Right atrium auricular region (tissue), 2 donors: ENCODE results near the gene GRIK5. TPM values are rescaled to one million over a fixed set of nuclear protein-coding genes. Genes with fewer than 3 reads are reported as not detected.
A peak's percentile ranks its signal among the peaks of the same experiment; 100 is the strongest.
"Not testable (repeated sequence)": the region's sequence is repeated elsewhere in the genome, so short reads cannot be mapped to it uniquely, and the experiment has no call there.

Source experiments
- DNase-seq: peaks from one replicate; pipeline ENCODE4 v3.0.0-alpha.2; 2019; ENCODE audit warnings: low spot score
- H3K27ac ChIP-seq, 2 donors: fragments of 200-600 bp; sonication (generic); 1 replicate in 1 of 2; 2 replicates in 1 of 2; pipeline ENCODE4 v1.5.1; 2016 to 2019
- H3K27me3 ChIP-seq, 2 donors: fragments of 200-600 bp; sonication (generic); one replicate each; pipeline versions ENCODE4 v1.5.1 to v1.6.0; 2017 to 2019
- H3K36me3 ChIP-seq: fragments of 200-600 bp; sonication (generic); one replicate; pipeline ENCODE4 v1.5.1; 2016
- H3K4me1 ChIP-seq, 2 donors: fragments of 200-600 bp; sonication (generic); one replicate each; pipeline versions ENCODE4 v1.5.1 to v1.6.0; 2017 to 2019
- H3K4me3 ChIP-seq, 2 donors: fragments of 200-600 bp; sonication (generic); 1 replicate in 1 of 2; 2 replicates in 1 of 2; pipeline ENCODE4 v1.5.1; 2017 to 2019; ENCODE audit warnings: mild to moderate bottlenecking in 1 of 2, moderate library complexity in 1 of 2
- H3K9me3 ChIP-seq, 2 donors: fragments of 200-600 bp; sonication (generic); one replicate each; pipeline ENCODE4 v1.5.1; 2019
- total RNA-seq, 2 donors: library from RNA; depleted of rRNA; stranded (reverse); fragments of >200 nt; gene quantifications; one replicate each; pipeline ENCODE4 v1.1.0, GENCODE V29; 2016
- TF ChIP-seq, protein P1 (sequence below), 2 donors: fragments of 200-600 bp; sonication (generic); IDR thresholded peaks; one replicate each; pipeline ENCODE4 v1.5.1; 2019; ENCODE audit warnings: antibody characterized with exemption in 2 of 2

The GRIK5 gene
- total RNA-seq, 2 donors from 2014 or later: 8.1 to 17.1 TPM

DNA sequence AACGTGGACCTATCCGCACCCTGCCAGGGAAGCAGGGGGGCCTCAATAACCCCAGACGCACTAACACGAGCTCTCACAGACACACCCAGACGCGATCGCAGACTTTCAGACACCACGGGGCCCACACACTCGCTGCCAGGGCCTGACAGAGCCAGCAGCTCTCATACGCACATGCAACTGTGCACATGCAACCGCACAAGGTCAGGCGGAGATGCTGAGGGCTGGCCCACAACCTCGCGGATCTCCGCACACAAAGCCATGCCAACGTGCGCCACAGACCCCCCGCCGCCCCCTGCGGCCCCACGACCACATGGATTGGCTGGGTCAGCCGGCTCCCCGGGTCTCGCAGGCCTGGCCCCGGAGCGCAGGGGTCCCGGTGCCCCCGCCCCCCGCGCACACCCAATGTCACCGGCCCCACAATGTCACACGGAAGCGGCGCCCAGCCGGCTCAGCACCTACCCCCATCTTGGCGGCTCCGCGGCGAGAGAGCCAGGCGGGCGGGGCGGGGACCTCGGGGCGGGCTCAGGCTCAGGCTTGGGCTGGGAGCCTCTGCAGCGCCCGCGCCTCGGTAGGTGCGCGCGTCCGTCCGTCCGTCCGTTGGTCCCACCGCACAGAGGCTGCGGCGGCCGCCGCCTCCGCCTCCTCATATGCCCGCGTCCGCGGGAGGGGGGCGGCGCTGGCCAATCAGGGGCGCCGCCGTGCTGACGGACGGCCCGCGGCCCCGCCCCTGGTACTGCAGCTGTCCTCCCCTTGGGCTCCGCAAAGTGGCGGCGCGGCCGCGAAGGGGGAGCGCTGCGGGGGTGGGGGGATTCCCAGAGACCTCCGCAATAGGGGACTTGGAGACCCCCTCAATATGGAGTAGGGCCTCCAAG lies 76.2 kb downstream of the GRIK5 start, which contains the start of gene ATP1A3:
ATP1A3 (minus strand) TSS at position 619 of the 872 bp plus-strand sequence; CDS start at position 465, 154 bp downstream.
- Histone ChIP-seq H3K27me3 (peaks cover 0 to 7% of the 10 kb centered on the region in 2 donors), H3K4me3 (peak within 1 kb of the TSS; percentile 66 to 77), H3K27ac (peak within 1 kb of the TSS; percentile 88 to 96), H3K4me1 (peaks cover 0 to 47% of the 10 kb centered on the region in 2 donors), H3K9me3 (no peaks in the 10 kb centered on the region), H3K36me3 (no peaks in the 10 kb centered on the region)
- TF ChIP-seq, protein P1, sequence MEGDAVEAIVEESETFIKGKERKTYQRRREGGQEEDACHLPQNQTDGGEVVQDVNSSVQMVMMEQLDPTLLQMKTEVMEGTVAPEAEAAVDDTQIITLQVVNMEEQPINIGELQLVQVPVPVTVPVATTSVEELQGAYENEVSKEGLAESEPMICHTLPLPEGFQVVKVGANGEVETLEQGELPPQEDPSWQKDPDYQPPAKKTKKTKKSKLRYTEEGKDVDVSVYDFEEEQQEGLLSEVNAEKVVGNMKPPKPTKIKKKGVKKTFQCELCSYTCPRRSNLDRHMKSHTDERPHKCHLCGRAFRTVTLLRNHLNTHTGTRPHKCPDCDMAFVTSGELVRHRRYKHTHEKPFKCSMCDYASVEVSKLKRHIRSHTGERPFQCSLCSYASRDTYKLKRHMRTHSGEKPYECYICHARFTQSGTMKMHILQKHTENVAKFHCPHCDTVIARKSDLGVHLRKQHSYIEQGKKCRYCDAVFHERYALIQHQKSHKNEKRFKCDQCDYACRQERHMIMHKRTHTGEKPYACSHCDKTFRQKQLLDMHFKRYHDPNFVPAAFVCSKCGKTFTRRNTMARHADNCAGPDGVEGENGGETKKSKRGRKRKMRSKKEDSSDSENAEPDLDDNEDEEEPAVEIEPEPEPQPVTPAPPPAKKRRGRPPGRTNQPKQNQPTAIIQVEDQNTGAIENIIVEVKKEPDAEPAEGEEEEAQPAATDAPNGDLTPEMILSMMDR (IDR thresholded peaks at IDR 0.05): no peak
- DNase-seq: no peak

DNA sequence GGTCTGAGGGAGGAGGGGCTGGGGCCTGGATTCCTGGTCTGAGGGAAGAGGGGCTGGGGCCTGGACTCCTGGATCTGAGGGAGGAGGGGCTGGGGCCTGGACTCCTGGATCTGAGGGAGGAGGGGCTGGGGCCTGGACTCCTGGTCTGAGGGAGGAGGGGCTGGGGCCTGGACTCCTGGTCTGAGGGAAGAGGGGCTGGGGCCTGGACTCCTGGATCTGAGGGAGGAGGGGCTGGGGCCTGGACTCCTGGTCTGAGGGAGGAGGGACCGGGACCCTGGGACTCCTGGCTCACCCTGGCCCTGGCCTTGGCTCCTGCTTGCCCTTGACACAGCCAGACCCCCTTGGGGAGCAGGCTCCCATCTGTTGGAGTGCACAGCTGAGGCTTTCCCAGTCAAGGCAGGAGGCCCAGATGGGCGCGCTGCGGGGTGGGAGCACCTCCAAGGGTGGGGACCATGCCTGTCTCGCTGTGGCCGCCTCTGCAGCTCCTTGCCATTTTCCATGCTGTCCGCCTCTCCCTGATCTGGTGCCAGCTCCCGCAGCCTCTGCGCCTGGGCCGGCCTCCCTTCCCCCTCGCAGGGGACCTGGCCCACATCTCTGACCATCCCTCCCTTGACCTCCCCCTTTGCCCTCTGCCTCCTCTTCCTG lies 78.0 kb downstream of the GRIK5 start:
- peak overlapping the region; percentile 88 to 96 for H3K27ac ChIP-seq
- H3K9me3 ChIP-seq, DNase-seq, H3K27me3 ChIP-seq: not testable (repeated sequence)
- peak overlapping the region in 1 of 2 donors; percentile 66 for H3K4me3 ChIP-seq
- peaks cover 13% of the 10 kb centered on the region for H3K36me3 ChIP-seq
- peaks cover 0 to 30% of the 10 kb centered on the region in 2 donors for H3K4me1 ChIP-seq

DNA sequence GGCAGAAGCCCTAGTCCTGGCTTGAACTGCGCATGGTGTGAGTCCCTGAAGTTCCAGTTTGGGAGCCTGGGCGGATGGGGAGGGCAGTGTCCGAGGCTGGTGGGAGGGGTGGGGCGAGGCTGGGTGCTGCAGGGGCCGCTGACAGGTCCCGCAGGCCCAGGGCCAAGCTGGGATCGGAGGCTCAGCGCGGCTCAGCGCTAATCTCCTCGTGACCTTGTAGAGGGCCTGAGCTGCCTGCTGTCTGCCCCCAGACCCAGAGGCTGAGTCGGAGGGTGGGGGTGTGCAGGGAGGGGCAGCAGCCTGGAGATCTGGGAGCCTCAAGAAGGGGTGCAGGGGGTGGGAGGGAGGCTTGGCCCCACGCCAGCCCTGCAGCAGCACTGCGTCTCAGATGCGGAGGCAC lies 79.0 kb downstream of the GRIK5 start:
- no peak for DNase-seq
- TF ChIP-seq, protein P1 (IDR thresholded peaks at IDR 0.05): no peak
- Histone ChIP-seq H3K36me3 (peaks cover 22% of the 10 kb centered on the region), H3K9me3 (no peaks in the 10 kb centered on the region), H3K4me1 (peaks cover 0 to 28% of the 10 kb centered on the region in 2 donors), H3K27me3 (no peaks in the 10 kb centered on the region), H3K4me3 (peak overlapping the region in 1 of 2 donors; percentile 5), H3K27ac (peak overlapping the region; percentile 88 to 96)

DNA sequence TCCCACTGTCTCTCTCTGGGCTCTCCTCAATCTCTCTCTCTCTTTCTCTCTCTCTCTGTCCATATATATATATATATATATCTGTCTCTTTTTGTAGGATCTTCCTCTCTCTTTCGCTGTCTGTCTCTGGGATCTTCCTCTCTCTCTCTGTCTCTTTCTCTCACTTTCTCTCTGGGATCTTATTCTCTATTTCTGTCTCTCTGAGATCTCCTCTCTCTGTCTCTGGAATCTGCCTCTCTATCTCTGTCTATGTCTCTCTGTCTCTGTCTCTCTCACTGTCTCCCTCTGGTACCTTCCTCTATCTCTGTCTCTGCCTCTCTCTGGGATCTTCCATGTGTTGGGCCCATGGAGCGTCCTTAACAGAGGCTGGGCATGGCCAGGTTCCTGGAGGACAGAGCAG lies 79.4 kb downstream of the GRIK5 start:
- Histone ChIP-seq H3K4me1 (peaks cover 0 to 28% of the 10 kb centered on the region in 2 donors), H3K36me3 (peaks cover 22% of the 10 kb centered on the region), H3K9me3 (no peaks in the 10 kb centered on the region), H3K4me3 (no peak overlapping the region), H3K27ac (peak overlapping the region; percentile 88 to 96), H3K27me3 (no peaks in the 10 kb centered on the region)
- no peak for DNase-seq
- TF ChIP-seq, protein P1 (IDR thresholded peaks at IDR 0.05): no peak

DNA sequence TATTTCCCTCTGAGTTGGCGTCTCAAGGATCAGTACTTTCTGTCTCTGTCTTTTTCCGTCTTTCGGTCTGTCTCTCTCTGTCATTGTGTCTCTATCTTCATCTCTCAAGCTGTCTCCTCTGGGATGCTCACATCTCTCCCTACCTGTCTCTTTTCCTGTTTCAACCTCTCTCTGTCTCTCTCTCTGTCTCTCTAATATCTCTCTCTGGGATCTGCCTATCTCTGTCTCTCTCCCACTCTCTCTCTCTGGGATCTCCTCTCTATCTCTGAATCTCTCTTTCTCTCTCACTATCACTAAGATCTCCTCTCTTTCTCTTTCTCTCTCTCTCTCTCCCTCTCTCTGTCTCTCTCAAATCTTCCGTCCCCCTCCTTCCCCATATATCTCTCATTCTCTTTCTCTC lies 80.0 kb downstream of the GRIK5 start:
- DNase-seq: no peak
- Histone ChIP-seq H3K9me3 (no peaks in the 10 kb centered on the region), H3K4me3 (no peak overlapping the region), H3K27me3 (no peaks in the 10 kb centered on the region), H3K36me3 (peaks cover 27% of the 10 kb centered on the region), H3K4me1 (peaks cover 0 to 28% of the 10 kb centered on the region in 2 donors), H3K27ac (peak overlapping the region in 1 of 2 donors; percentile 96)
- TF ChIP-seq, protein P1 (IDR thresholded peaks at IDR 0.05): no peak

DNA sequence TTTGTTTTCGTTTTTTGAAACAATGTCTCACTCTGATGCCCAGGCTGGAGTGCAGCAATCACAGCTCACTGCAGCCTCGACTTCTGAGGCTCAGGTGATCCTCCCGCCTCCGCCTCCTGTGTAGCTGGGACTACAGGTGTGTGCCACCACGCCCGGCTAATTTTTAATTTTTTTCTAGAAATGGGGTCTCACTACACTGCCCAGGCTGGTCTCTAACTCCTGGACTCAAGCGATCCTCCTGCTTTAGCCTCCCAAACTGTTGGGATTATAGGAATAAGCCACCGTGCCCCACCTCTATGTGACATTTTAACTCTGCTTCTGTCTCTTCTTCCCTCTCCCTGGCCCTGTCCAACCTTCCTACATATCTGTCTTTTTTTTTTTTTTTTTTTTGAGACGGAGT lies 81.1 kb downstream of the GRIK5 start:
- H3K27ac ChIP-seq: no peak overlapping the region
- no peaks in the 10 kb centered on the region for H3K27me3 ChIP-seq
- peaks cover 29% of the 10 kb centered on the region for H3K36me3 ChIP-seq
- H3K4me3 ChIP-seq: no peak overlapping the region
- no peak for DNase-seq
- TF ChIP-seq, protein P1 (IDR thresholded peaks at IDR 0.05): no peak
- no peaks in the 10 kb centered on the region for H3K9me3 ChIP-seq
- peaks cover 0 to 21% of the 10 kb centered on the region in 2 donors for H3K4me1 ChIP-seq
